ENCODE results near the gene GRM7. TPM values are rescaled to one million over a fixed set of nuclear protein-coding genes. Genes with fewer than 3 reads are reported as not detected.

Gene GRM7
- total RNA-seq, 1 experiment from 2014 or later, result 0.28 TPM

DNA sequence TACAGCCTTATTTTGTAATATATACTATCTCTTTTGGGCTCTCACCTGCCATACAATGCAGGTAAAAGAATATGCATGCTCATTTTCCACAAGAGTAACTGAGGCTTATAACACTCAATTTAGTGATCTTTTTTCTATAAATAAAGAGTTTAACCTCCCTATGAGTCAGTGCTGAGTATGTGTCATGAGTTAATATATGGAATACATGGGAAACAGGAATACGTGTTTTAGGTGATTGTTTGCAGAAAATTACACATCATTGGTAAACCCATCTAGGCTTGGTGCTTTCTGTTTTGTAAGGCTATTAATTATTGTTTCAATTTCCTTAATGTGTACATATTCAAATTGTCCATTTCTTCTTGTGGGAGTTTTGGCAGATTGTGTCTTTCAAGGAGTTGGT lies 411.3 kb downstream of the GRM7 start:
- no peak overlapping the region for H3K4ac ChIP-seq (ENCODE audit: low read depth, low read length)
- no peak overlapping the region for H4K5ac ChIP-seq (ENCODE audit: insufficient read length, low read depth, low read length)
- H3K4me1 ChIP-seq (ENCODE audit: insufficient read depth, low read length), result no peaks in the 10 kb centered on the region
- H2BK15ac ChIP-seq (ENCODE audit: low read depth, low read length), result no peak overlapping the region
- no peaks in the 10 kb centered on the region for H3K79me1 ChIP-seq (ENCODE audit: insufficient read depth, low read depth, low read length, poor library complexity, severe bottlenecking)
- no peak overlapping the region for H2BK12ac ChIP-seq (ENCODE audit: insufficient read length, low read depth, low read length)
- Mint-ChIP-seq H3K4me1 (peaks cover 6 to 7% of the 10 kb centered on the region in 2 experiments; a peak in 3 of 4 replicates), H3K4me3 (no peak overlapping the region), H3K27me3 (ENCODE audit: low read depth) (no peaks in the 10 kb centered on the region), H3K27ac (no peak overlapping the region), H3K36me3 (ENCODE audit: insufficient read depth in 1 of 3, low read depth in 3 of 3) (peaks cover 3 to 7% (median 4%) of the 10 kb centered on the region in 3 experiments), H3K9me3 (peaks cover 4 to 7% of the 10 kb centered on the region in 2 experiments)
- H2BK5ac ChIP-seq (ENCODE audit: insufficient read length, low read length), result no peak overlapping the region
- H3T11ph ChIP-seq (ENCODE audit: low read length), result no peak overlapping the region
- no peak overlapping the region for H3K4me2 ChIP-seq (ENCODE audit: insufficient read depth, insufficient read length, low read length)
- no peaks in the 10 kb centered on the region for H4K20me1 ChIP-seq (ENCODE audit: control insufficient read depth, insufficient read depth, insufficient read length)
- no peak overlapping the region for H4K91ac ChIP-seq (ENCODE audit: insufficient read length, low read depth, low read length)
- no peak overlapping the region for H3K56ac ChIP-seq (ENCODE audit: insufficient read length, low read depth, low read length)
- no peak overlapping the region for H4K8ac ChIP-seq (replicated peaks; ENCODE audit: insufficient read length, low read depth, low read length)
- no peak overlapping the region for H2BK20ac ChIP-seq (ENCODE audit: low read depth, low read length, poor library complexity, severe bottlenecking)
- H3K23me2 ChIP-seq (ENCODE audit: insufficient read length, low read depth, low read length, poor library complexity, severe bottlenecking), result no peaks in the 10 kb centered on the region
- no peaks in the 10 kb centered on the region for H3K9me3 ChIP-seq (ENCODE audit: control insufficient read depth, low read depth, low read length)
- H2BK120ac ChIP-seq (ENCODE audit: low read depth, low read length, poor library complexity, severe bottlenecking), result no peak overlapping the region
- H3K18ac ChIP-seq (ENCODE audit: insufficient read length, low read depth, low read length), result no peak overlapping the region
- H3K9ac ChIP-seq (ENCODE audit: extremely low read depth, insufficient read length, low read length), result no peak overlapping the region
- H3K27me3 ChIP-seq (ENCODE audit: insufficient read depth, low read length), result no peaks in the 10 kb centered on the region
- no peak overlapping the region for H3K27ac ChIP-seq (ENCODE audit: insufficient read length, low read depth, low read length)
- H2AK5ac ChIP-seq (ENCODE audit: insufficient read length, low read length), result no peak overlapping the region
- TF ChIP-seq, protein P1, sequence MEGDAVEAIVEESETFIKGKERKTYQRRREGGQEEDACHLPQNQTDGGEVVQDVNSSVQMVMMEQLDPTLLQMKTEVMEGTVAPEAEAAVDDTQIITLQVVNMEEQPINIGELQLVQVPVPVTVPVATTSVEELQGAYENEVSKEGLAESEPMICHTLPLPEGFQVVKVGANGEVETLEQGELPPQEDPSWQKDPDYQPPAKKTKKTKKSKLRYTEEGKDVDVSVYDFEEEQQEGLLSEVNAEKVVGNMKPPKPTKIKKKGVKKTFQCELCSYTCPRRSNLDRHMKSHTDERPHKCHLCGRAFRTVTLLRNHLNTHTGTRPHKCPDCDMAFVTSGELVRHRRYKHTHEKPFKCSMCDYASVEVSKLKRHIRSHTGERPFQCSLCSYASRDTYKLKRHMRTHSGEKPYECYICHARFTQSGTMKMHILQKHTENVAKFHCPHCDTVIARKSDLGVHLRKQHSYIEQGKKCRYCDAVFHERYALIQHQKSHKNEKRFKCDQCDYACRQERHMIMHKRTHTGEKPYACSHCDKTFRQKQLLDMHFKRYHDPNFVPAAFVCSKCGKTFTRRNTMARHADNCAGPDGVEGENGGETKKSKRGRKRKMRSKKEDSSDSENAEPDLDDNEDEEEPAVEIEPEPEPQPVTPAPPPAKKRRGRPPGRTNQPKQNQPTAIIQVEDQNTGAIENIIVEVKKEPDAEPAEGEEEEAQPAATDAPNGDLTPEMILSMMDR (conservative IDR thresholded peaks at IDR 0.05), result no peak
- no peak overlapping the region for H2AFZ ChIP-seq (ENCODE audit: low read length)
- H3K14ac ChIP-seq (ENCODE audit: insufficient read depth, low read length), result no peak overlapping the region
- DNase-seq, result no peak
- no CpG with 5 or more reads among the region's 1 CpG for WGBS (ENCODE audit: extremely low coverage, insufficient read length, low lambda C conversion rate)
- H3K23ac ChIP-seq (ENCODE audit: insufficient read length, low read depth, low read length), result no peak overlapping the region
- H3K79me2 ChIP-seq (ENCODE audit: insufficient read depth, low read length), result no peaks in the 10 kb centered on the region
